CD4-positive, CD25-positive, alpha-beta regulatory T cell (primary cell): ENCODE results near the gene SERPINA7. TPM values are rescaled to one million over a fixed set of nuclear protein-coding genes. Genes with fewer than 3 reads are reported as not detected.

Experiments used
- ATAC-seq, 2 donors: fragments of 150-1000 bp; cut with Tn5 transposase; one replicate each; pipeline ENCODE4 v1.10.0; 2021; ENCODE audit warnings: low read depth in 2 of 2, moderate number of reproducible peaks in 2 of 2, moderate library complexity in 1 of 2
- DNase-seq, 3 donors: peaks; one replicate each; pipeline versions ENCODE4 v3.0.0 to v3.0.0-alpha.2; 2012 to 2022; ENCODE audit warnings: mixed read lengths in 1 of 3
- H3K27ac ChIP-seq: one replicate; pipeline ENCODE4 v1.7.0; 2013; ENCODE audit warnings: mild to moderate bottlenecking, low read length; ENCODE audit not compliant: insufficient read depth, poor library complexity, severe bottlenecking
- H3K27me3 ChIP-seq: one replicate; pipeline ENCODE4 v1.7.0; 2013; ENCODE audit warnings: low read length; ENCODE audit not compliant: control insufficient read depth, insufficient read depth
- H3K36me3 ChIP-seq: one replicate; pipeline ENCODE4 v1.7.0; 2013; ENCODE audit warnings: mild to moderate bottlenecking, low read length, moderate library complexity; ENCODE audit not compliant: control insufficient read depth, insufficient read depth
- H3K4me1 ChIP-seq: 2 replicates; pipeline ENCODE4 v1.7.0; 2013; ENCODE audit warnings: mild to moderate bottlenecking, low read length; ENCODE audit not compliant: insufficient read depth, control insufficient read depth, poor library complexity, severe bottlenecking
- H3K4me3 ChIP-seq: one replicate; pipeline ENCODE4 v1.7.0; 2013; ENCODE audit warnings: low read depth, mild to moderate bottlenecking, low read length, moderate library complexity
- H3K9me3 ChIP-seq, 2 experiments: 1 replicate in 1 of 2; 2 replicates in 1 of 2; pipeline ENCODE4 v1.7.0; 2013; ENCODE audit warnings: low read length in 2 of 2, mild to moderate bottlenecking in 1 of 2, moderate library complexity in 1 of 2; ENCODE audit not compliant: control insufficient read depth in 2 of 2
- H3K27ac Mint-ChIP-seq, 3 donors: one replicate each; pipeline ENCODE4 v1.8.0; 2020 to 2022; ENCODE audit warnings: mild to moderate bottlenecking in 3 of 3, mixed read lengths in 3 of 3, moderate library complexity in 2 of 3
- H3K27me3 Mint-ChIP-seq: one replicate; pipeline ENCODE4 v1.8.0; 2022; ENCODE audit warnings: mild to moderate bottlenecking, mixed read lengths
- H3K36me3 Mint-ChIP-seq: one replicate; pipeline ENCODE4 v1.8.0; 2020; ENCODE audit warnings: mixed read lengths
- H3K4me1 Mint-ChIP-seq, 4 donors: one replicate each; pipeline ENCODE4 v1.8.0; 2020 to 2022; ENCODE audit warnings: mixed read lengths in 4 of 4, mild to moderate bottlenecking in 1 of 4
- H3K4me3 Mint-ChIP-seq, 4 donors: one replicate each; pipeline ENCODE4 v1.8.0; 2020 to 2022; ENCODE audit warnings: mild to moderate bottlenecking in 4 of 4, mixed read lengths in 4 of 4, moderate library complexity in 3 of 4
- H3K9me3 Mint-ChIP-seq, 7 donors: one replicate each; pipeline ENCODE4 v1.8.0; 2020 to 2022; ENCODE audit warnings: mixed read lengths in 7 of 7, mild to moderate bottlenecking in 3 of 7, moderate library complexity in 2 of 7
- polyA plus RNA-seq, 4 donors: library from polyadenylated mRNA; unstranded; fragments of 300-500 nt; fragmentation: Illumina TruSeq; gene quantifications; one replicate each; pipeline ENCODE4 v1.2.3, GENCODE V29; 2021
- total RNA-seq: library from RNA; stranded (reverse); gene quantifications from one replicate; pipeline ENCODE4 v1.2.3, GENCODE V29; 2022

SERPINA7 gene, protein sequence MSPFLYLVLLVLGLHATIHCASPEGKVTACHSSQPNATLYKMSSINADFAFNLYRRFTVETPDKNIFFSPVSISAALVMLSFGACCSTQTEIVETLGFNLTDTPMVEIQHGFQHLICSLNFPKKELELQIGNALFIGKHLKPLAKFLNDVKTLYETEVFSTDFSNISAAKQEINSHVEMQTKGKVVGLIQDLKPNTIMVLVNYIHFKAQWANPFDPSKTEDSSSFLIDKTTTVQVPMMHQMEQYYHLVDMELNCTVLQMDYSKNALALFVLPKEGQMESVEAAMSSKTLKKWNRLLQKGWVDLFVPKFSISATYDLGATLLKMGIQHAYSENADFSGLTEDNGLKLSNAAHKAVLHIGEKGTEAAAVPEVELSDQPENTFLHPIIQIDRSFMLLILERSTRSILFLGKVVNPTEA
- total RNA-seq (not detected), polyA plus RNA-seq (not detected)

DNA sequence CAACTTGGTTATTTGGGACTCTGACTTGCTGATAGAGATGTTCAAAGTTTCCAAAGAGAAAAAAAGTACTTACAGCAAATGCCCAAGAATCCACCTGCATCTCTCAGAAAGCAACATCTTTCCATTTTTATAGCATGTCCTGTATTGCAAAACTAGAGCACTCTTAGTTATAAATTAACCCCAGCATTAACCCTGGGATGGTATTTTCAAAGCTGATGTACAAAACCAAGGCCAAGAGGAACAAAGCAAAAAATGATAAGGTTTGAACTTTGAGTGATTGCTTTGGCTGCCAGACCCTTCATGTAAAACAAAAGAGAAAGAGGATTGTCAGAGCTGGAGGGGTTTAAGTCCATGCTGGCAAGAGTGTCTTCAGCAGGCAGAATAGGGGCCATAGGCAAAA lies at the start of gene SERPINA7:
Gene SERPINA7 (minus strand): TSS at position 103 of the 400 bp plus-strand sequence. CDS start 1,669 bp downstream, outside the sequence.
- H3K4me1 ChIP-seq, result no peaks in the 10 kb centered on the region
- peaks cover 0 to 2% of the 10 kb centered on the region in 2 experiments for H3K9me3 ChIP-seq
- H3K4me1 Mint-ChIP-seq, result no peaks in the 10 kb centered on the region
- H3K4me3 ChIP-seq, result no peak within 1 kb of the TSS
- no peaks in the 10 kb centered on the region for H3K27me3 Mint-ChIP-seq
- H3K9me3 Mint-ChIP-seq, result peaks cover 0 to 3% (median 0%) of the 10 kb centered on the region in 7 donors
- no peak within 1 kb of the TSS for H3K27ac ChIP-seq
- no peak for ATAC-seq
- H3K36me3 ChIP-seq, result no peaks in the 10 kb centered on the region
- H3K36me3 Mint-ChIP-seq, result no peaks in the 10 kb centered on the region
- no peak within 1 kb of the TSS for H3K27ac Mint-ChIP-seq
- no peaks in the 10 kb centered on the region for H3K27me3 ChIP-seq
- DNase-seq, result no peak
- H3K4me3 Mint-ChIP-seq, result no peak within 1 kb of the TSS

DNA sequence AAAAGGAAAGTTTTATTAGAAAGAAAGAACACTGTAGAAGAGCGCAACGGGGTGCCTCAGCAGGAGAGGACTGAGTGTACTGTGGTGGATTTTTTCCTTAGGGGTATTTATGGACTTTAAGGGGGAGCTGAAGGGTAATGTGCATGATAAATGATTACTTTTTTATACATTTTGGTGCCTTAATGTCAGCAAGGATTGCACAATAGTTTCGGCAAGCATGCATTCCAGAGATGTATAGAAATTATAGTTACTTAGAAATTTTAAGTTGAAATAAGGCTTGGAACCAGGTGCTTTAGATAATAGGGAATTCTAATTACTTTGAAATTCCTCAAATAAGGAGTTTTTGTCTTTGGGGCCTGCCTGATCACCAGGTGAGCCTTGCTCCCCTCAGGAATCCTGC lies 30.5 kb upstream of the SERPINA7 start:
- H3K4me1 ChIP-seq, result no peaks in the 10 kb centered on the region
- no peak overlapping the region for H3K4me3 ChIP-seq
- Mint-ChIP-seq H3K4me1 (no peaks in the 10 kb centered on the region), H3K36me3 (no peaks in the 10 kb centered on the region), H3K4me3 (no peak overlapping the region), H3K27me3 (no peaks in the 10 kb centered on the region), H3K27ac (no peak overlapping the region), H3K9me3 (peaks cover 0 to 7% (median 2%) of the 10 kb centered on the region in 7 donors)
- H3K36me3 ChIP-seq, result no peaks in the 10 kb centered on the region
- DNase-seq, result no peak
- no peaks in the 10 kb centered on the region for H3K9me3 ChIP-seq
- no peak for ATAC-seq
- no peaks in the 10 kb centered on the region for H3K27me3 ChIP-seq
- H3K27ac ChIP-seq, result no peak overlapping the region

DNA sequence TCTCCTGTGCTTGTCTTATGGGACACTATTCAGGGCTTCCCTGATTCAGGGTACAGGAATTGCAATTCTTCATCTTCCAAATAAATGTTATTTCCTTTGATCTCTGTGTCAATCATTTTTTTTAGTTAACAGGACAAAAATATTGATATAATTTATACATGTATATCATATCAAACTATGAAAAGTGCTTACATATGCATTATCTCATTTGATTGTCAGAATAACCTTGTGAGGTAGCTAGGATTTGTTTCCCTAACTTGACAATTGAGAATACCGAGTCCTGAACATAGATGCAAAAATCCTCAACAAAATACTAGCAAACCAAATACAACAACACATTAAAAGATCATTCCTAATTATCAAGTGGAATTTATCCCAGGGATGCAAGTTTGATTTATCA lies 11.5 kb upstream of the SERPINA7 start:
- Histone ChIP-seq H3K27ac (no peak overlapping the region), H3K9me3 (no peaks in the 10 kb centered on the region), H3K4me1 (no peaks in the 10 kb centered on the region), H3K36me3 (no peaks in the 10 kb centered on the region), H3K27me3 (no peaks in the 10 kb centered on the region), H3K4me3 (no peak overlapping the region)
- H3K36me3 Mint-ChIP-seq, result no peaks in the 10 kb centered on the region
- ATAC-seq (no peak), DNase-seq (no peak)
- H3K4me3 Mint-ChIP-seq, result no peak overlapping the region
- H3K27me3 Mint-ChIP-seq, result no peaks in the 10 kb centered on the region
- H3K4me1 Mint-ChIP-seq, result no peaks in the 10 kb centered on the region
- H3K9me3 Mint-ChIP-seq, result peaks cover 0 to 3% (median 0%) of the 10 kb centered on the region in 7 donors
- no peak overlapping the region for H3K27ac Mint-ChIP-seq

DNA sequence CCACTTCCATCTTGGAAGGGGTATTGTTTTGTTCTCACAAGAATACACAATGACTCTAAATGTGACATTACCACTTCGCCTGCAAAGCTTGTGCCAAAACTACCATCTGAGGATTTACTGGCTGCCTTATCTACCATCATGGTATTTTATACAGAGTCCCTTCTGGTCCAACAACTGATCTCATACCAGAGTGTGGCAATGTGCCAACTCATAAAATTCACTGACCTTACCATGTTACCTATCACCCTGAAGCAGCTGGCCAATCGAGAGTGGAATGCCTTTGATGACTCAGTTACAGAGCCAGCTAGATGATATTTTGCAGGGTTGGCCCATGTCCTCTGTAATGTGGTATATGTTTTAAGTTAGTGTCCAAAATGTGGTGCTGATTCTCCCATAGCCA lies 3.8 kb upstream of the SERPINA7 start:
- H3K9me3 ChIP-seq, result no peaks in the 10 kb centered on the region
- H3K36me3 Mint-ChIP-seq, result no peaks in the 10 kb centered on the region
- no peaks in the 10 kb centered on the region for H3K36me3 ChIP-seq
- H3K9me3 Mint-ChIP-seq, result no peaks in the 10 kb centered on the region
- no peak overlapping the region for H3K4me3 Mint-ChIP-seq
- no peaks in the 10 kb centered on the region for H3K4me1 ChIP-seq
- H3K4me3 ChIP-seq, result no peak overlapping the region
- no peak overlapping the region for H3K27ac Mint-ChIP-seq
- no peaks in the 10 kb centered on the region for H3K4me1 Mint-ChIP-seq
- H3K27me3 Mint-ChIP-seq, result no peaks in the 10 kb centered on the region
- DNase-seq (no peak), ATAC-seq (no peak)
- H3K27ac ChIP-seq, result no peak overlapping the region
- H3K27me3 ChIP-seq, result no peaks in the 10 kb centered on the region

DNA sequence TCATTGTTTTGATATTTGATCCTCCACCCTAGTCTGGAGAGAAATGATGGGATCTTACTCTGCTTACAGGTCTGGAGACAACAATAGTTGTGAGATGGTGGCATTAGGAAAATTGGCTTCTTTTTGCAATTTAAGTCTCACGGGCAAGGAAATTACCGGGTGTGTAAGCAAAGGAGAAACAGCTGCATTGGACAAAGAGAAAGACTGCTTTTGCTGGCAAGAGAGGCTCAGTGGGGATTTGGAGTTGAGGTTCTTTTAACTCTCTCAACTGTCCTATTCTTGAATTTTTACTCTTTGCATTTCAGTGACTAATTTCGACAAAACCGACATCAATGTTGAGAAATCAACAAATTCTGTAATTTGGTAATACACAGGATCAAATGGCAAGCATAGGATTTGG lies 2.3 kb upstream of the SERPINA7 start:
- no peaks in the 10 kb centered on the region for H3K36me3 ChIP-seq
- no peaks in the 10 kb centered on the region for H3K9me3 ChIP-seq
- H3K27ac ChIP-seq, result no peak overlapping the region
- no peak overlapping the region for H3K4me3 ChIP-seq
- Mint-ChIP-seq H3K27ac (no peak overlapping the region), H3K9me3 (peaks cover 0 to 3% (median 0%) of the 10 kb centered on the region in 7 donors), H3K27me3 (no peaks in the 10 kb centered on the region), H3K4me1 (no peaks in the 10 kb centered on the region), H3K4me3 (no peak overlapping the region), H3K36me3 (no peaks in the 10 kb centered on the region)
- H3K4me1 ChIP-seq, result no peaks in the 10 kb centered on the region
- ATAC-seq (no peak), DNase-seq (no peak)
- no peaks in the 10 kb centered on the region for H3K27me3 ChIP-seq

DNA sequence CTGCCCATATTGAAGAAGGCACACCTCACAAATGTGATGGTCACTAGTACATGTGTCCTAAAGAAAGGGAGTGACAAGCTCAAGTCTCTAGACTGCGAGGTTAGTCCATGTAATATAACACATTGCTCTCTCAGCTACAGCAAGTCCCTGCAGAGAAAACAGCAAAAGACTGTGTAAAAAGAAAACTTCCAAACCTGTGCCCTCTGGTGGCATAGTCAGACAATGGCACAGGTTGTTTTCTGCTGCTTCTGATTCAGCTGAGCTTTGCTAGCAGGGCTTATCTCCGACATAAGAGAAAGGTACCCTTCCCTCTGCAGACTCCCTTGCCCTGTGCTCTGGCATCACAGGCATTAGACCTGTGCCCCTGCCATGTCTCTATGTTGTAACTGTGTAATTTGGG lies 1.4 kb upstream of the SERPINA7 start:
- no peak overlapping the region for H3K4me3 ChIP-seq
- no peak overlapping the region for H3K4me3 Mint-ChIP-seq
- no peak for ATAC-seq
- H3K27me3 ChIP-seq, result no peaks in the 10 kb centered on the region
- H3K9me3 Mint-ChIP-seq, result peaks cover 0 to 3% (median 0%) of the 10 kb centered on the region in 7 donors
- H3K27me3 Mint-ChIP-seq, result no peaks in the 10 kb centered on the region
- H3K9me3 ChIP-seq, result no peaks in the 10 kb centered on the region
- H3K36me3 Mint-ChIP-seq, result no peaks in the 10 kb centered on the region
- no peaks in the 10 kb centered on the region for H3K4me1 Mint-ChIP-seq
- H3K27ac Mint-ChIP-seq, result no peak overlapping the region
- no peak for DNase-seq
- H3K4me1 ChIP-seq, result no peaks in the 10 kb centered on the region
- H3K27ac ChIP-seq, result no peak overlapping the region
- no peaks in the 10 kb centered on the region for H3K36me3 ChIP-seq

DNA sequence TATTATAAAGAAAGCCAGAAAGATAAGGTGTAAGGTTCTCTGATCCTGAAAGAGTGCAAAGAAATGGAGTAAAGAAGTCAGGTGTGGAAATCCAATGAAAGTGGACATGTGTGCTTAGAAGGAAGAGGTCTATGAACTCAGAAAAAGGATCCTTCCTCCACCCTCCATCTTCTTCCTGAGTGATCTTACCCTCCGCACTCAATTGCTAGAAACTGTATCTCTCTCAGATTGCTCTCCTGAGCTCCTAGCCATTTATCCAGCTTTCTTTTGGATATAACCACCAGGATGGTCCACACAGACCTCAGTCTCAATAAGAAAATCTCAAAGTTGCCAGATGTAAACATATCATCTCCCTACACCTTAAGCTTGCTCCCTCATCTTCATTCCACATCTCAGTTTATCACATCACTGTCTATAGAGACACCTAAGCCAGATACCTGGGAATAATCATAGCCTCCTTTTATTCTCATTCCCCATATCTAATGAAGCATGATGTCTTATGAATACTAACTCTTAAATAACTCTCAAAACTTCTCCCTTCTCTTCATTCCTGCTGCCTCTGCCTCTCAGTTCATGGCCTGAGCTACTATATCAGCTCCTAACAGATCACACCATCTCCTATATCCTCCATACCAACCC lies 573 bp downstream of the SERPINA7 start:
- H3K4me1 Mint-ChIP-seq, result no peaks in the 10 kb centered on the region
- H3K36me3 Mint-ChIP-seq, result no peaks in the 10 kb centered on the region
- no peaks in the 10 kb centered on the region for H3K4me1 ChIP-seq

More for the DNA sequence above, 573 bp downstream of the SERPINA7 start:
- Histone ChIP-seq H3K4me3 (no peak overlapping the region), H3K9me3 (peaks cover 0 to 2% of the 10 kb centered on the region in 2 experiments), H3K27ac (no peak overlapping the region), H3K36me3 (no peaks in the 10 kb centered on the region), H3K27me3 (no peaks in the 10 kb centered on the region)
- no peak for ATAC-seq
- peaks cover 0 to 3% (median 0%) of the 10 kb centered on the region in 7 donors for H3K9me3 Mint-ChIP-seq
- DNase-seq, result no peak
- no peaks in the 10 kb centered on the region for H3K27me3 Mint-ChIP-seq
- no peak overlapping the region for H3K4me3 Mint-ChIP-seq
- no peak overlapping the region for H3K27ac Mint-ChIP-seq
